H1 (cell line): Measurements from ENCODE around the gene ARHGAP15. TPM values are rescaled to one million over a fixed set of nuclear protein-coding genes. Genes with fewer than 3 reads are reported as not detected.

Experiments
- CTCF ChIA-PET: fragments of 300-600 bp; sonication (Branson Sonifier 250); formaldehyde crosslinking; loops from one replicate; lab custom pipeline; 2021; ENCODE audit not compliant: partially characterized antibody; lab: Charles Lee
- POLR2A ChIA-PET: fragments of 300-600 bp; sonication (Branson Sonifier 250); formaldehyde crosslinking; loops from one replicate; lab custom pipeline; 2021; ENCODE audit warnings: inconsistent platforms; ENCODE audit not compliant: partially characterized antibody; lab: Charles Lee
- DNase-seq, 2 experiments: peaks; one replicate each; pipeline versions ENCODE4 v3.0.0 to v3.0.0-alpha.2; 2010 to 2022; ENCODE audit warnings: low spot score in 2 of 2, low read depth in 1 of 2, mixed read lengths in 1 of 2
- FAIRE-seq: peaks from 2 replicates; lab custom pipeline; 2011; peaks lifted over from hg19 to GRCh38; lab: Jason Lieb, UNC
- H2AFZ ChIP-seq: 2 replicates; pipeline ENCODE4 v1.8.1; 2012; ENCODE audit warnings: low read length, inconsistent platforms
- H2AK5ac ChIP-seq: 2 replicates; pipeline ENCODE4 v1.6.1; 2013; ENCODE audit warnings: low read depth, low read length
- H2BK120ac ChIP-seq: replicated peaks from 2 replicates; pipeline ENCODE3; 2013; ENCODE audit warnings: low read depth, low read length, inconsistent platforms
- H2BK12ac ChIP-seq: 2 replicates; pipeline ENCODE4 v1.6.1; 2013; ENCODE audit warnings: low read depth, low read length
- H2BK15ac ChIP-seq: 2 replicates; pipeline ENCODE4 v1.6.1; 2013; ENCODE audit warnings: low read length
- H2BK20ac ChIP-seq: 2 replicates; pipeline ENCODE4 v1.6.1; 2013; ENCODE audit warnings: low read length
- H2BK5ac ChIP-seq: 2 replicates; pipeline ENCODE4 v1.6.1; 2013; ENCODE audit warnings: low read depth, low read length
- H3K14ac ChIP-seq: 2 replicates; pipeline ENCODE4 v1.6.1; 2013; ENCODE audit warnings: inconsistent platforms; ENCODE audit not compliant: insufficient read length
- H3K18ac ChIP-seq: 2 replicates; pipeline ENCODE4 v1.6.1; 2013; ENCODE audit warnings: low read length; ENCODE audit errors: extremely low read depth
- H3K23ac ChIP-seq: 2 replicates; pipeline ENCODE4 v1.6.1; 2013; ENCODE audit warnings: inconsistent platforms; ENCODE audit not compliant: insufficient read length
- H3K23me2 ChIP-seq: 2 replicates; pipeline ENCODE4 v1.6.1; 2013; ENCODE audit warnings: low read depth, low read length
- H3K27ac ChIP-seq: 2 replicates; pipeline ENCODE4 v1.6.1; 2011; ENCODE audit warnings: low read depth, low read length, inconsistent platforms
- H3K27me3 ChIP-seq, 4 experiments: replicated peaks in 1 of 4; 1 replicate in 1 of 4; 2 replicates in 3 of 4; pipeline versions ENCODE4 v1.6.1 to v1.8.1; 2011 to 2013; ENCODE audit warnings: low read length in 3 of 4, mild to moderate bottlenecking in 3 of 4, inconsistent platforms in 2 of 4, mixed read lengths in 2 of 4, moderate library complexity in 1 of 4; ENCODE audit not compliant: control insufficient read depth in 3 of 4, insufficient read depth in 3 of 4; ENCODE audit errors: extremely low read depth in 1 of 4
- H3K36me3 ChIP-seq, 4 experiments: 2 replicates each; pipeline versions ENCODE4 v1.6.1 to v1.8.1; 2011 to 2013; ENCODE audit warnings: mild to moderate bottlenecking in 4 of 4, low read length in 3 of 4, moderate library complexity in 2 of 4, control low read depth in 1 of 4, inconsistent platforms in 1 of 4; ENCODE audit not compliant: insufficient read depth in 4 of 4, control insufficient read depth in 2 of 4
- H3K4ac ChIP-seq: replicated peaks from 2 replicates; pipeline ENCODE3; 2013; ENCODE audit warnings: low read length, low read depth, mixed read lengths, inconsistent platforms; ENCODE audit not compliant: insufficient read length
- H3K4me1 ChIP-seq, 4 experiments: replicated peaks in 1 of 4; 1 replicate in 1 of 4; 2 replicates in 3 of 4; pipeline versions ENCODE4 v1.6.1 to v1.8.1; 2011 to 2013; ENCODE audit warnings: low read length in 3 of 4, inconsistent platforms in 2 of 4, mixed read lengths in 1 of 4; ENCODE audit not compliant: insufficient read depth in 4 of 4, control insufficient read depth in 3 of 4
- H3K4me2 ChIP-seq, 2 experiments: 2 replicates each; pipeline versions ENCODE4 v1.6.1 to v1.8.1; 2011 to 2013; ENCODE audit warnings: low read depth in 2 of 2, low read length in 2 of 2, control low read depth in 1 of 2, inconsistent platforms in 1 of 2, mild to moderate bottlenecking in 1 of 2; ENCODE audit not compliant: insufficient read depth in 1 of 2
- H3K4me3 ChIP-seq, 4 experiments: fragments of 200-600, 300-600 bp in 1 of 4; sonication (generic), shearing (Covaris generic), sonication (Bioruptor Twin) in 1 of 4; 2 replicates each; pipeline versions ENCODE4 v1.5.1 to v1.8.1; 2011 to 2016; ENCODE audit warnings: low read length in 4 of 4, low read depth in 3 of 4, control low read depth in 2 of 4, inconsistent platforms in 2 of 4, mild to moderate bottlenecking in 2 of 4, mixed read lengths in 1 of 4, moderate library complexity in 1 of 4; ENCODE audit not compliant: insufficient read depth in 2 of 4; ENCODE audit errors: extremely low read depth in 1 of 4
- H3K56ac ChIP-seq: replicated peaks from 2 replicates; pipeline ENCODE3; 2013; ENCODE audit warnings: low read depth, mild to moderate bottlenecking, mixed read lengths, low read length, inconsistent platforms; ENCODE audit not compliant: insufficient read length
- H3K79me1 ChIP-seq: 2 replicates; pipeline ENCODE4 v1.6.1; 2013; ENCODE audit warnings: low read depth, low read length, control low read depth
- H3K79me2 ChIP-seq, 2 experiments: 2 replicates each; pipeline versions ENCODE4 v1.6.1 to v1.8.1; 2012 to 2013; ENCODE audit warnings: low read length in 2 of 2, mild to moderate bottlenecking in 2 of 2, inconsistent platforms in 1 of 2; ENCODE audit not compliant: insufficient read depth in 2 of 2, control insufficient read depth in 1 of 2
- H3K9ac ChIP-seq, 4 experiments: replicated peaks in 1 of 4; 1 replicate in 1 of 4; 2 replicates in 3 of 4; pipeline versions ENCODE4 v1.6.1 to v1.8.1; 2011 to 2013; ENCODE audit warnings: low read depth in 3 of 4, low read length in 3 of 4, control low read depth in 2 of 4, mild to moderate bottlenecking in 2 of 4, moderate library complexity in 2 of 4, inconsistent platforms in 1 of 4; ENCODE audit errors: extremely low read depth in 1 of 4
- H3K9me3 ChIP-seq, 2 experiments: 2 replicates each; pipeline versions ENCODE4 v1.6.1 to v1.8.1; 2012 to 2013; ENCODE audit warnings: mild to moderate bottlenecking in 2 of 2, moderate library complexity in 2 of 2, control low read depth in 1 of 2, inconsistent platforms in 1 of 2, low read depth in 1 of 2, low read length in 1 of 2, mixed read lengths in 1 of 2; ENCODE audit not compliant: insufficient read depth in 2 of 2
- H4K20me1 ChIP-seq, 2 experiments: replicated peaks in 1 of 2; 2 replicates each; pipeline versions ENCODE3 to v1.8.1; 2011 to 2013; ENCODE audit warnings: inconsistent platforms in 2 of 2, low read length in 2 of 2, mild to moderate bottlenecking in 1 of 2; ENCODE audit not compliant: insufficient read depth in 2 of 2, control insufficient read depth in 1 of 2
- H4K5ac ChIP-seq: 2 replicates; pipeline ENCODE4 v1.6.1; 2013; ENCODE audit warnings: low read length, low read depth, mixed read lengths, inconsistent platforms; ENCODE audit not compliant: insufficient read length
- H4K8ac ChIP-seq: 2 replicates; pipeline ENCODE4 v1.8.0; 2013; ENCODE audit warnings: mild to moderate bottlenecking, moderate library complexity, low read length, inconsistent platforms; ENCODE audit not compliant: insufficient read depth; ENCODE audit errors: extremely low read depth
- H4K91ac ChIP-seq: replicated peaks from 2 replicates; pipeline ENCODE3; 2013; ENCODE audit warnings: low read length, mixed read lengths, inconsistent platforms; ENCODE audit not compliant: insufficient read length
- ATF3 ChIP-seq: IDR thresholded peaks from 2 replicates; pipeline ENCODE4 v1.6.1; 2011; ENCODE audit warnings: low read depth, mild to moderate bottlenecking, low read length; ENCODE audit not compliant: insufficient read depth
- EZH2 ChIP-seq: fragments of 200-600 bp; sonication (generic); IDR thresholded peaks from 2 replicates; pipeline ENCODE4 v1.7.1; 2012; ENCODE audit warnings: low read depth, mild to moderate bottlenecking, moderate library complexity, low read length, inconsistent platforms; ENCODE audit not compliant: severe bottlenecking
- GABPA ChIP-seq: IDR thresholded peaks from 2 replicates; pipeline ENCODE4 v1.6.1; 2011; ENCODE audit warnings: mild to moderate bottlenecking, low read length, moderate library complexity, borderline replicate concordance; ENCODE audit not compliant: insufficient read depth
- MAFK ChIP-seq: IDR thresholded peaks from 2 replicates; pipeline ENCODE4 v1.6.1; 2012; ENCODE audit warnings: low read depth, mild to moderate bottlenecking, improper control_type of control experiment, low read length
- PHF8 ChIP-seq: fragments of 200-600 bp; sonication (generic); conservative IDR thresholded peaks from 2 replicates; pipeline ENCODE4 v1.7.1; 2012; ENCODE audit warnings: low read depth, mild to moderate bottlenecking, inconsistent platforms, low read length, moderate library complexity
- POLR2A ChIP-seq, 2 experiments: IDR thresholded peaks; 1 replicate in 1 of 2; 2 replicates in 1 of 2; pipeline ENCODE4 v1.6.1; 2011; ENCODE audit warnings: low read depth in 2 of 2, low read length in 2 of 2, mild to moderate bottlenecking in 2 of 2; ENCODE audit errors: control extremely low read depth in 1 of 2
- POU5F1 ChIP-seq: IDR thresholded peaks from 2 replicates; pipeline ENCODE4 v1.6.1; 2011; ENCODE audit warnings: low read depth, mild to moderate bottlenecking, low read length, moderate library complexity
- SAP30 ChIP-seq: fragments of 300-600 bp; sonication (generic); IDR thresholded peaks from 2 replicates; pipeline ENCODE4 v1.7.1; 2012; ENCODE audit warnings: low read length, moderate library complexity, mild to moderate bottlenecking, inconsistent platforms; ENCODE audit not compliant: insufficient read depth, insufficient replicate concordance
- SIN3A ChIP-seq, 2 experiments: IDR thresholded peaks in 1 of 2; conservative IDR thresholded peaks in 1 of 2; 2 replicates each; pipeline ENCODE4 v1.6.1; 2011 to 2012; ENCODE audit warnings: low read length in 2 of 2, improper control_type of control experiment in 1 of 2, low read depth in 1 of 2, mild to moderate bottlenecking in 1 of 2
- SP4 ChIP-seq: IDR thresholded peaks from 2 replicates; pipeline ENCODE4 v1.6.1; 2012; ENCODE audit warnings: low read length, inconsistent platforms
- SRF ChIP-seq: IDR thresholded peaks from 2 replicates; pipeline ENCODE4 v1.6.1; 2011; ENCODE audit warnings: mild to moderate bottlenecking, low read depth, low read length, moderate library complexity
- TCF12 ChIP-seq: IDR thresholded peaks from 2 replicates; pipeline ENCODE4 v1.6.1; 2011; ENCODE audit warnings: low read depth, mild to moderate bottlenecking, low read length
- YY1 ChIP-seq: IDR thresholded peaks from 2 replicates; pipeline ENCODE4 v1.6.1; 2011; ENCODE audit warnings: low read depth, mild to moderate bottlenecking, low read length
- polyA plus RNA-seq, 7 experiments: library from polyadenylated mRNA; depleted of rRNA in 3 of 7; stranded (reverse) in 5 of 7; unstranded in 2 of 7; fragments of >200 nt in 5 of 7; fragments of 200-250 nt in 2 of 7; gene quantifications; 1 replicate in 5 of 7; 2 replicates in 1 of 7; 4 replicates in 1 of 7; pipeline versions ENCODE4 v1.2.1 to v1.2.3, GENCODE V29; 2011 to 2013; ENCODE audit warnings: missing spikeins in 2 of 7, mixed read lengths in 2 of 7
- total RNA-seq: library from RNA; stranded (reverse); fragmentation: NEBNext Ultra II Directional; extraction: Animal tissue kit (Norgen Biotek cat#: 25700); gene quantifications from 2 replicates; pipeline ENCODE4 v1.2.1, GENCODE V29; 2021
- TF ChIP-seq, protein P1 (sequence below): IDR thresholded peaks from 2 replicates; pipeline ENCODE4 v1.6.1; 2012; ENCODE audit warnings: inconsistent platforms

Gene ARHGAP15
- total and polyA plus RNA-seq, 2 of the 8 experiments (the other 6 are each of a cell fraction or from before 2014, with no cell fraction given), result not detected

GRCh38 chr2:143481733-143482132 lies 352.5 kb downstream of the ARHGAP15 start:
- H3K36me3 ChIP-seq, result no peaks in the 10 kb centered on the region
- H4K91ac ChIP-seq, result no peak overlapping the region
- H3K79me1 ChIP-seq, result no peaks in the 10 kb centered on the region
- no peak overlapping the region for H2BK15ac ChIP-seq
- DNase-seq (peak in 1 of 2 experiments; percentile 21), FAIRE-seq (no peak)
- H3K27me3 ChIP-seq, result peaks cover 0 to 2% (median 0%) of the 10 kb centered on the region in 4 experiments; a peak in 3 of 7 replicates
- no peaks in the 10 kb centered on the region for H3K23me2 ChIP-seq
- no peak overlapping the region for H4K5ac ChIP-seq
- H2AK5ac ChIP-seq, result no peak overlapping the region
- no peak overlapping the region for H3K23ac ChIP-seq
- no peak overlapping the region for H3K4ac ChIP-seq
- ChIA-PET CTCF (interaction anchor here (0.6 to 1.5 kb wide), 4 partner anchors 9 to 721 kb away, joined by 3 to 5 read pairs (median 4); no protein-coding TSS in a partner anchor), POLR2A (no interaction called here)
- no peak overlapping the region for H3K4me3 ChIP-seq
- no peak overlapping the region for H2BK5ac ChIP-seq
- no peak overlapping the region for H3K9ac ChIP-seq
- no peak overlapping the region for H3K18ac ChIP-seq
- no peaks in the 10 kb centered on the region for H4K20me1 ChIP-seq
- H3K27ac ChIP-seq, result no peak overlapping the region
- H2BK120ac ChIP-seq, result no peak overlapping the region
- H3K56ac ChIP-seq, result no peak overlapping the region
- peaks cover 0 to 8% (median 1%) of the 10 kb centered on the region in 4 experiments; a peak in 2 of 7 replicates for H3K4me1 ChIP-seq
- no peak overlapping the region for H2BK12ac ChIP-seq
- H3K79me2 ChIP-seq, result no peaks in the 10 kb centered on the region
- no peak overlapping the region for H2AFZ ChIP-seq
- no peak overlapping the region for H2BK20ac ChIP-seq
- no peak overlapping the region for H3K14ac ChIP-seq
- H4K8ac ChIP-seq, result no peak overlapping the region
- no peaks in the 10 kb centered on the region for H3K9me3 ChIP-seq
- H3K4me2 ChIP-seq, result peak overlapping the region in 1 of 2 experiments; percentile 35; a peak in 1 of 4 replicates
- TF ChIP-seq SAP30, result no peak
- TF ChIP-seq GABPA, result no peak
- TF ChIP-seq POLR2A (IDR thresholded peaks at IDR 0.05; ENCODE audit: control extremely low read depth in 1 of 2, low read depth in 2 of 2, low read length in 2 of 2), result no peak
- TF ChIP-seq POU5F1, result 0 out of 2 replicates have a peak, but pooled peaks have one; percentile 74
- no peak for TF ChIP-seq ATF3
- no peak for TF ChIP-seq TCF12
- TF ChIP-seq, protein P1, sequence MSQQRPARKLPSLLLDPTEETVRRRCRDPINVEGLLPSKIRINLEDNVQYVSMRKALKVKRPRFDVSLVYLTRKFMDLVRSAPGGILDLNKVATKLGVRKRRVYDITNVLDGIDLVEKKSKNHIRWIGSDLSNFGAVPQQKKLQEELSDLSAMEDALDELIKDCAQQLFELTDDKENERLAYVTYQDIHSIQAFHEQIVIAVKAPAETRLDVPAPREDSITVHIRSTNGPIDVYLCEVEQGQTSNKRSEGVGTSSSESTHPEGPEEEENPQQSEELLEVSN, result no peak
- TF ChIP-seq MAFK, result no peak
- no peak for TF ChIP-seq SRF
- no peak for TF ChIP-seq SP4
- TF ChIP-seq YY1, result no peak
- TF ChIP-seq EZH2, result no peak
- no peak for TF ChIP-seq PHF8
- no peak for TF ChIP-seq SIN3A (conservative IDR thresholded peaks at IDR 0.05 in 1 of 2, IDR thresholded peaks at IDR 0.05 in 1 of 2; ENCODE audit: low read depth in 1 of 2, low read length in 2 of 2)
